GM19324 (cell line): Measurements from ENCODE around the gene FBXL13.
A peak's percentile ranks its signal among the peaks of the same experiment; 100 is the strongest.
"Not testable (repeated sequence)": the region's sequence is repeated elsewhere in the genome, so short reads cannot be mapped to it uniquely, and the experiment has no call there.

ENCODE experiments used
- ATAC-seq: cut with Tn5 transposase; IDR thresholded peaks from one replicate; pipeline ENCODE4 v1.9.1; 2021; ENCODE audit warnings: mild to moderate bottlenecking, moderate library complexity; ENCODE audit not compliant: unreplicated experiment, low FRiP score

Gene FBXL13

GRCh38 chr7:102790364-102791100 lies 284.1 kb downstream of the FBXL13 start:
- ATAC-seq: not testable (repeated sequence)

- ATAC-seq: not testable (repeated sequence)
These were observed 285.8 kb downstream of the FBXL13 start for GRCh38 chr7:102788770-102789169.

- not testable (repeated sequence) for ATAC-seq
These were observed 293.7 kb downstream of the FBXL13 start for GRCh38 chr7:102780926-102781325.

GRCh38 chr7:102778663-102779062 lies 295.9 kb downstream of the FBXL13 start:
- ATAC-seq: not testable (repeated sequence)

GRCh38 chr7:102776217-102776616 lies 298.4 kb downstream of the FBXL13 start:
- not testable (repeated sequence) for ATAC-seq

- peak; percentile 73 for ATAC-seq
These were observed 304.1 kb downstream of the FBXL13 start for GRCh38 chr7:102770467-102770866.

GRCh38 chr7:102769657-102770192 lies 304.9 kb downstream of the FBXL13 start:
- not testable (repeated sequence) for ATAC-seq

GRCh38 chr7:102763295-102763905 lies 311.2 kb downstream of the FBXL13 start:
- not testable (repeated sequence) for ATAC-seq
